H1 (cell line): ENCODE measurements around the gene GABRR2. TPM values are rescaled to one million over a fixed set of nuclear protein-coding genes. Genes with fewer than 3 reads are reported as not detected.

Source experiments
- CTCF ChIA-PET: fragments of 300-600 bp; sonication (Branson Sonifier 250); formaldehyde crosslinking; loops from one replicate; lab custom pipeline; 2021; ENCODE audit not compliant: partially characterized antibody; lab: Charles Lee
- POLR2A ChIA-PET: fragments of 300-600 bp; sonication (Branson Sonifier 250); formaldehyde crosslinking; loops from one replicate; lab custom pipeline; 2021; ENCODE audit warnings: inconsistent platforms; ENCODE audit not compliant: partially characterized antibody; lab: Charles Lee
- DNase-seq, 2 experiments: peaks; one replicate each; pipeline versions ENCODE4 v3.0.0 to v3.0.0-alpha.2; 2010 to 2022; ENCODE audit warnings: low spot score in 2 of 2, low read depth in 1 of 2, mixed read lengths in 1 of 2
- FAIRE-seq: peaks from 2 replicates; lab custom pipeline; 2011; peaks lifted over from hg19 to GRCh38; lab: Jason Lieb, UNC
- H2AFZ ChIP-seq: 2 replicates; pipeline ENCODE4 v1.8.1; 2012; ENCODE audit warnings: low read length, inconsistent platforms
- H2AK5ac ChIP-seq: 2 replicates; pipeline ENCODE4 v1.6.1; 2013; ENCODE audit warnings: low read depth, low read length
- H2BK120ac ChIP-seq: replicated peaks from 2 replicates; pipeline ENCODE3; 2013; ENCODE audit warnings: low read depth, low read length, inconsistent platforms
- H2BK12ac ChIP-seq: 2 replicates; pipeline ENCODE4 v1.6.1; 2013; ENCODE audit warnings: low read depth, low read length
- H2BK15ac ChIP-seq: 2 replicates; pipeline ENCODE4 v1.6.1; 2013; ENCODE audit warnings: low read length
- H2BK20ac ChIP-seq: 2 replicates; pipeline ENCODE4 v1.6.1; 2013; ENCODE audit warnings: low read length
- H2BK5ac ChIP-seq: 2 replicates; pipeline ENCODE4 v1.6.1; 2013; ENCODE audit warnings: low read depth, low read length
- H3K14ac ChIP-seq: 2 replicates; pipeline ENCODE4 v1.6.1; 2013; ENCODE audit warnings: inconsistent platforms; ENCODE audit not compliant: insufficient read length
- H3K18ac ChIP-seq: 2 replicates; pipeline ENCODE4 v1.6.1; 2013; ENCODE audit warnings: low read length; ENCODE audit errors: extremely low read depth
- H3K23ac ChIP-seq: 2 replicates; pipeline ENCODE4 v1.6.1; 2013; ENCODE audit warnings: inconsistent platforms; ENCODE audit not compliant: insufficient read length
- H3K23me2 ChIP-seq: 2 replicates; pipeline ENCODE4 v1.6.1; 2013; ENCODE audit warnings: low read depth, low read length
- H3K27ac ChIP-seq: 2 replicates; pipeline ENCODE4 v1.6.1; 2011; ENCODE audit warnings: low read depth, low read length, inconsistent platforms
- H3K27me3 ChIP-seq, 4 experiments: replicated peaks in 1 of 4; 1 replicate in 1 of 4; 2 replicates in 3 of 4; pipeline versions ENCODE4 v1.6.1 to v1.8.1; 2011 to 2013; ENCODE audit warnings: low read length in 3 of 4, mild to moderate bottlenecking in 3 of 4, inconsistent platforms in 2 of 4, mixed read lengths in 2 of 4, moderate library complexity in 1 of 4; ENCODE audit not compliant: control insufficient read depth in 3 of 4, insufficient read depth in 3 of 4; ENCODE audit errors: extremely low read depth in 1 of 4
- H3K36me3 ChIP-seq, 4 experiments: 2 replicates each; pipeline versions ENCODE4 v1.6.1 to v1.8.1; 2011 to 2013; ENCODE audit warnings: mild to moderate bottlenecking in 4 of 4, low read length in 3 of 4, moderate library complexity in 2 of 4, control low read depth in 1 of 4, inconsistent platforms in 1 of 4; ENCODE audit not compliant: insufficient read depth in 4 of 4, control insufficient read depth in 2 of 4
- H3K4ac ChIP-seq: replicated peaks from 2 replicates; pipeline ENCODE3; 2013; ENCODE audit warnings: low read length, low read depth, mixed read lengths, inconsistent platforms; ENCODE audit not compliant: insufficient read length
- H3K4me1 ChIP-seq, 4 experiments: replicated peaks in 1 of 4; 1 replicate in 1 of 4; 2 replicates in 3 of 4; pipeline versions ENCODE4 v1.6.1 to v1.8.1; 2011 to 2013; ENCODE audit warnings: low read length in 3 of 4, inconsistent platforms in 2 of 4, mixed read lengths in 1 of 4; ENCODE audit not compliant: insufficient read depth in 4 of 4, control insufficient read depth in 3 of 4
- H3K4me2 ChIP-seq, 2 experiments: 2 replicates each; pipeline versions ENCODE4 v1.6.1 to v1.8.1; 2011 to 2013; ENCODE audit warnings: low read depth in 2 of 2, low read length in 2 of 2, control low read depth in 1 of 2, inconsistent platforms in 1 of 2, mild to moderate bottlenecking in 1 of 2; ENCODE audit not compliant: insufficient read depth in 1 of 2
- H3K4me3 ChIP-seq, 4 experiments: fragments of 200-600, 300-600 bp in 1 of 4; sonication (generic), shearing (Covaris generic), sonication (Bioruptor Twin) in 1 of 4; 2 replicates each; pipeline versions ENCODE4 v1.5.1 to v1.8.1; 2011 to 2016; ENCODE audit warnings: low read length in 4 of 4, low read depth in 3 of 4, control low read depth in 2 of 4, inconsistent platforms in 2 of 4, mild to moderate bottlenecking in 2 of 4, mixed read lengths in 1 of 4, moderate library complexity in 1 of 4; ENCODE audit not compliant: insufficient read depth in 2 of 4; ENCODE audit errors: extremely low read depth in 1 of 4
- H3K56ac ChIP-seq: replicated peaks from 2 replicates; pipeline ENCODE3; 2013; ENCODE audit warnings: low read depth, mild to moderate bottlenecking, mixed read lengths, low read length, inconsistent platforms; ENCODE audit not compliant: insufficient read length
- H3K79me1 ChIP-seq: 2 replicates; pipeline ENCODE4 v1.6.1; 2013; ENCODE audit warnings: low read depth, low read length, control low read depth
- H3K79me2 ChIP-seq, 2 experiments: 2 replicates each; pipeline versions ENCODE4 v1.6.1 to v1.8.1; 2012 to 2013; ENCODE audit warnings: low read length in 2 of 2, mild to moderate bottlenecking in 2 of 2, inconsistent platforms in 1 of 2; ENCODE audit not compliant: insufficient read depth in 2 of 2, control insufficient read depth in 1 of 2
- H3K9ac ChIP-seq, 4 experiments: replicated peaks in 1 of 4; 1 replicate in 1 of 4; 2 replicates in 3 of 4; pipeline versions ENCODE4 v1.6.1 to v1.8.1; 2011 to 2013; ENCODE audit warnings: low read depth in 3 of 4, low read length in 3 of 4, control low read depth in 2 of 4, mild to moderate bottlenecking in 2 of 4, moderate library complexity in 2 of 4, inconsistent platforms in 1 of 4; ENCODE audit errors: extremely low read depth in 1 of 4
- H3K9me3 ChIP-seq, 2 experiments: 2 replicates each; pipeline versions ENCODE4 v1.6.1 to v1.8.1; 2012 to 2013; ENCODE audit warnings: mild to moderate bottlenecking in 2 of 2, moderate library complexity in 2 of 2, control low read depth in 1 of 2, inconsistent platforms in 1 of 2, low read depth in 1 of 2, low read length in 1 of 2, mixed read lengths in 1 of 2; ENCODE audit not compliant: insufficient read depth in 2 of 2
- H4K20me1 ChIP-seq, 2 experiments: replicated peaks in 1 of 2; 2 replicates each; pipeline versions ENCODE3 to v1.8.1; 2011 to 2013; ENCODE audit warnings: inconsistent platforms in 2 of 2, low read length in 2 of 2, mild to moderate bottlenecking in 1 of 2; ENCODE audit not compliant: insufficient read depth in 2 of 2, control insufficient read depth in 1 of 2
- H4K5ac ChIP-seq: 2 replicates; pipeline ENCODE4 v1.6.1; 2013; ENCODE audit warnings: low read length, low read depth, mixed read lengths, inconsistent platforms; ENCODE audit not compliant: insufficient read length
- H4K8ac ChIP-seq: 2 replicates; pipeline ENCODE4 v1.8.0; 2013; ENCODE audit warnings: mild to moderate bottlenecking, moderate library complexity, low read length, inconsistent platforms; ENCODE audit not compliant: insufficient read depth; ENCODE audit errors: extremely low read depth
- H4K91ac ChIP-seq: replicated peaks from 2 replicates; pipeline ENCODE3; 2013; ENCODE audit warnings: low read length, mixed read lengths, inconsistent platforms; ENCODE audit not compliant: insufficient read length
- BACH1 ChIP-seq: IDR thresholded peaks from 2 replicates; pipeline ENCODE4 v1.6.1; 2012; ENCODE audit warnings: low read length, improper control_type of control experiment
- CEBPB ChIP-seq: IDR thresholded peaks from 2 replicates; pipeline ENCODE4 v1.6.1; 2012; ENCODE audit warnings: low read depth, low read length
- CREB1 ChIP-seq: IDR thresholded peaks from 2 replicates; pipeline ENCODE4 v1.6.1; 2012; ENCODE audit warnings: inconsistent platforms
- GABPA ChIP-seq: IDR thresholded peaks from 2 replicates; pipeline ENCODE4 v1.6.1; 2011; ENCODE audit warnings: mild to moderate bottlenecking, low read length, moderate library complexity, borderline replicate concordance; ENCODE audit not compliant: insufficient read depth
- HDAC2 ChIP-seq, 2 experiments: fragments of 300-600 bp in 1 of 2; sonication (generic) in 1 of 2; IDR thresholded peaks; 2 replicates each; pipeline ENCODE4 v1.6.1; 2011 to 2012; ENCODE audit warnings: low read depth in 2 of 2, low read length in 2 of 2, mild to moderate bottlenecking in 2 of 2, moderate library complexity in 2 of 2, borderline replicate concordance in 1 of 2, inconsistent platforms in 1 of 2
- JUN ChIP-seq: IDR thresholded peaks from 2 replicates; pipeline ENCODE4 v1.6.1; 2011; ENCODE audit warnings: low read depth, mild to moderate bottlenecking, improper control_type of control experiment, low read length
- JUND ChIP-seq: IDR thresholded peaks from 2 replicates; pipeline ENCODE4 v1.6.1; 2011; ENCODE audit warnings: mild to moderate bottlenecking, improper control_type of control experiment, low read length
- NANOG ChIP-seq: IDR thresholded peaks from 2 replicates; pipeline ENCODE4 v1.6.1; 2011; ENCODE audit warnings: low read length, low read depth, mild to moderate bottlenecking, inconsistent platforms; ENCODE audit not compliant: insufficient read depth, poor library complexity, severe bottlenecking
- NRF1 ChIP-seq: IDR thresholded peaks from 2 replicates; pipeline ENCODE4 v1.6.1; 2011; ENCODE audit warnings: mild to moderate bottlenecking, low read depth, low read length, improper control_type of control experiment
- PHF8 ChIP-seq: fragments of 200-600 bp; sonication (generic); conservative IDR thresholded peaks from 2 replicates; pipeline ENCODE4 v1.7.1; 2012; ENCODE audit warnings: low read depth, mild to moderate bottlenecking, inconsistent platforms, low read length, moderate library complexity
- RFX5 ChIP-seq: IDR thresholded peaks from 2 replicates; pipeline ENCODE4 v1.6.1; 2011; ENCODE audit warnings: low read depth, low read length, improper control_type of control experiment, borderline replicate concordance
- RXRA ChIP-seq: IDR thresholded peaks from 2 replicates; pipeline ENCODE4 v1.6.1; 2011; ENCODE audit warnings: low read depth, mild to moderate bottlenecking, low read length, moderate library complexity; ENCODE audit not compliant: insufficient read depth
- SP1 ChIP-seq: IDR thresholded peaks from 2 replicates; pipeline ENCODE4 v1.6.1; 2011; ENCODE audit warnings: low read depth, low read length
- TAF7 ChIP-seq: optimal IDR thresholded peaks from 2 replicates; pipeline ENCODE3; 2011; ENCODE audit warnings: low read depth, mild to moderate bottlenecking, inconsistent platforms, low read length, moderate library complexity, borderline replicate concordance
- TEAD4 ChIP-seq: IDR thresholded peaks from 2 replicates; pipeline ENCODE4 v1.6.1; 2012; ENCODE audit warnings: low read depth, low read length, inconsistent platforms, mixed read lengths
- YY1 ChIP-seq: IDR thresholded peaks from 2 replicates; pipeline ENCODE4 v1.6.1; 2011; ENCODE audit warnings: low read depth, mild to moderate bottlenecking, low read length
- polyA plus RNA-seq, 7 experiments: library from polyadenylated mRNA; depleted of rRNA in 3 of 7; stranded (reverse) in 5 of 7; unstranded in 2 of 7; fragments of >200 nt in 5 of 7; fragments of 200-250 nt in 2 of 7; gene quantifications; 1 replicate in 5 of 7; 2 replicates in 1 of 7; 4 replicates in 1 of 7; pipeline versions ENCODE4 v1.2.1 to v1.2.3, GENCODE V29; 2011 to 2013; ENCODE audit warnings: missing spikeins in 2 of 7, mixed read lengths in 2 of 7
- total RNA-seq: library from RNA; stranded (reverse); fragmentation: NEBNext Ultra II Directional; extraction: Animal tissue kit (Norgen Biotek cat#: 25700); gene quantifications from 2 replicates; pipeline ENCODE4 v1.2.1, GENCODE V29; 2021

Gene GABRR2
- total and polyA plus RNA-seq, 2 of the 8 experiments (the other 6 are each of a cell fraction or from before 2014, with no cell fraction given), result not detected

DNA sequence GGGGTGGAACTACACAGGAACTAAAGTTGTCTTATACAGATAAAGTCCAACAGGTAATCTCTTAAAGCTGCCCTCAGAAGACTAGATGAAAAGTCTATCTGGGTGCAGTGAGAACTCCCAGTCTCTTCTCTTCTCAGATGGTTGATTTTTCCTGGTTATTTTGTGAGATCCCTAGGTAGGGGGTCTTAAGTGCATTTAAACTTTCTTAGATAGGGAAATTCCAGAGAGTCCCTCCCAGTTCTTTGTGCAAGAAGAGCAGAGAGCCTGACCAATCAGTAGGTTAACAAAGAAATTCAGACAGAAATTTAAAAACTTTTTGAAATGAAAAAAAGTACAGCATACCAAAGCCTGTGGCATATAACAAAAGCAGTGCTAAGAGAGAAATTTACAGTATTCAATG, 2.0 kb upstream of the GABRR2 start:
- Histone ChIP-seq H2BK12ac (no peak overlapping the region), H3K4me2 (peak overlapping the region in 1 of 2 experiments; percentile 12; a peak in 1 of 4 replicates), H4K8ac (no peak overlapping the region), H4K5ac (no peak overlapping the region), H3K56ac (no peak overlapping the region), H3K4me1 (peaks cover 0 to 2% (median 0%) of the 10 kb centered on the region in 4 experiments; a peak in 1 of 7 replicates), H4K91ac (no peak overlapping the region), H4K20me1 (no peaks in the 10 kb centered on the region), H3K9ac (no peak overlapping the region), H2BK5ac (no peak overlapping the region), H2BK120ac (no peak overlapping the region), H3K23me2 (no peaks in the 10 kb centered on the region; the same call in 1 of the 2 replicates), H3K9me3 (peaks cover 12% of the 10 kb centered on the region in 2 experiments; a peak in 3 of 4 replicates), H3K79me2 (no peaks in the 10 kb centered on the region), H3K4ac (no peak overlapping the region), H3K27me3 (no peaks in the 10 kb centered on the region), H3K18ac (no peak overlapping the region), H3K4me3 (no peak overlapping the region; a peak in 1 of 8 replicates), H3K14ac (no peak overlapping the region), H2AK5ac (no peak overlapping the region), H3K79me1 (no peaks in the 10 kb centered on the region), H2BK15ac (no peak overlapping the region), H3K27ac (no peak overlapping the region), H3K36me3 (no peaks in the 10 kb centered on the region; a peak in 1 of 8 replicates), H2AFZ (no peak overlapping the region), H2BK20ac (no peak overlapping the region), H3K23ac (no peak overlapping the region)
- FAIRE-seq, result no peak
- ChIA-PET POLR2A (interaction anchor here (0.6 to 1.3 kb wide), 3 partner anchors 34 to 58 kb away, joined by 3 read pairs; no protein-coding TSS in a partner anchor), CTCF (interaction anchor here (0.6 to 1.6 kb wide), 6 partner anchors 8 to 541 kb away, joined by 3 to 4 read pairs (median 3); no protein-coding TSS in a partner anchor)
- DNase-seq, result no peak
- TF ChIP-seq TEAD4 (no peak), JUN (no peak), RXRA (no peak), CREB1 (no peak), SP1 (no peak), BACH1 (no peak), YY1 (no peak), CEBPB (no peak), RFX5 (no peak), TAF7 (no peak), JUND (no peak), GABPA (no peak), PHF8 (no peak), NRF1 (no peak), NANOG (no peak), HDAC2 (IDR thresholded peaks at IDR 0.05; ENCODE audit: borderline replicate concordance in 1 of 2, low read depth in 2 of 2, low read length in 2 of 2) (no peak)
